HG03571 (cell line): ENCODE data around the gene TLR10.
"Not testable (repeated sequence)": the region's sequence is repeated elsewhere in the genome, so short reads cannot be mapped to it uniquely, and the experiment has no call there.

Experiments used
- ATAC-seq: cut with Tn5 transposase; IDR thresholded peaks from one replicate; pipeline ENCODE4 v1.9.1; 2021; ENCODE audit not compliant: unreplicated experiment

TLR10 gene

DNA sequence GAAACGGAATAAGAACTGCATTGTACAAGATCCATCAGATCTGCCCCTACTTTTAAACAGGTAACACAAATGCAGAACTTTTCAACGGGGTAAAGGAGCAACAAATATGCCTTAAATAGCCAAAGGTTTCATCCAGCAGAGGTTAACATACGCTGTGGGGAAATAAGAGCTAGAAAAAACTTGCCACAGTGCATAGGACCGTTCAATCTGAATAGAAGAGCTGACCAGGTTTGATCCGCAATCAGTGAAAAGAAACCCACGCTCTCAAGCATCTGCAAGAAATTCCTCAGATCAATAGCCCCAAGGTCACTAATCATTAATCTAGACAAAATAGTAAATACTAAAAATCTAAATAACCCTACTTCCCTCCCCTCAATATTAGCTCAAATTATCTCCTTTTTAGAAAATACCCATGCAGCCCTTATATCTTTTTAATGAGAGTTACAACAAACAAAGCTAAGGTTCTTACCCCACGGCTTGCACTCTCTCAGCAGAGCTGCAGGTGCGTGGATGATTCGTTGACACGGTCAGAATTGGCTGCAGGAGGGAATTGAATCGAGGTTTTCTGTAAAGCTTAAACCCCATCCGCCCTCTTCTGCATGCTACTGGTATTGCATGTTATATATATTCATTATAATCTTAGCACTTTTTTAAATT, at the start of gene TLR10:
TSS of gene TLR10 (minus strand) at position 539 of the 657 bp plus-strand sequence. CDS start 7,400 bp downstream, outside the sequence.
- peak; percentile 47 for ATAC-seq

DNA sequence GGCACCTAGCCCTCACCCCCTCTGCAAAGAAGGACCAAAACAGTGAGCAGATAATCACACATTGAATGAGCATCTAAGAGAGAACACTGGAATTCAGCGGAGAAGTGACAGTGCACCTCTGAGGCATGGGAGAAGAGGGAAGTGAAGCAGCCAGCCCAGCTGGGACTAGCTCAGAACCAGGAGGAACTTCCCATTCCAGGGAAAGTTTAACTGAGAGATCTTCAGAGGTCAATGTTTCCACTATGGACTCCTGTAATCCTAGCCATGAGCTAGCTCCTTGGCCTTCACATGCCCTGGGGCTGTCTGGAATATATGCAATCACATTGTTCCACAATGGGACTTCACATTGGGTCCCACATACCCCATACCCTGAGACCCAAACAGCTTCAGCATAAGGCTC, 49.4 kb upstream of the TLR10 start:
- ATAC-seq, result no peak

DNA sequence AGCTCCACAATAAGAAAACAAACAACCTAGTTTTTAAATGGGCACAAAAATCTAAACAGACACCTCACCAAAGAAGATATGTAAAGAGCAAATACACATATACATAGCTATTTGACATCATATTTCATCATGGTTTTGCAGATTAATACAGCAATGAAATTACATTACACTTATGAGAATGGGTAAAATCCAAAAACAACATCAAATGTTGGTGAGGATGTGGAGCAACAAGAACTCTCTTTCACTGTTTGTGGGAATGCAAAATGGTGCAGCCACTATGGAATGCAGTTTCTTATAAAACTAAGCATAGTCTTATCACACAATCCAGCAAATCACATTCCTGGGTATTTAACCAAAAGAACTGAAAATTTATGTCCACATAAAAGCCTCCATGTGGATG, 48.9 kb upstream of the TLR10 start:
- ATAC-seq, result no peak

DNA sequence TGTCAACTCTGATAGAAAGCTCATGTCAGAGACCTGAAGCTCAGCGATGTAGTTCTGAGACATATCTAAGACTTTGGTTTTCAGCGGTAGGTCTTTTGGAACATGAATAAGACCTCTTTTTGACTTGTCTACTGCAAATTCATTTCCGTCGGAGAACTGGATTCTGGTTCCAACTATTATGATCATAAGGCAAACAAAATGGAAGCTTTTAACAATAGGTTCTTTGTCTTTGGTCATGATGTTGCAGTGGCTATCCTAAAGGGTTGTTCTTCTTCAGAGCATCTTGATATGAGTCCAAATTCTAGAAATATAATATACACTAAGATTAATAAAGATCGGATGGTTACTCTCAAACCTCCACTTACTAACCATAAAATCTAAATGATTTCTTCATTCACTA, 46.4 kb upstream of the TLR10 start:
- no peak for ATAC-seq

GRCh38 chr4:38823766-38824165, 41.0 kb upstream of the TLR10 start:
- ATAC-seq, result no peak

DNA sequence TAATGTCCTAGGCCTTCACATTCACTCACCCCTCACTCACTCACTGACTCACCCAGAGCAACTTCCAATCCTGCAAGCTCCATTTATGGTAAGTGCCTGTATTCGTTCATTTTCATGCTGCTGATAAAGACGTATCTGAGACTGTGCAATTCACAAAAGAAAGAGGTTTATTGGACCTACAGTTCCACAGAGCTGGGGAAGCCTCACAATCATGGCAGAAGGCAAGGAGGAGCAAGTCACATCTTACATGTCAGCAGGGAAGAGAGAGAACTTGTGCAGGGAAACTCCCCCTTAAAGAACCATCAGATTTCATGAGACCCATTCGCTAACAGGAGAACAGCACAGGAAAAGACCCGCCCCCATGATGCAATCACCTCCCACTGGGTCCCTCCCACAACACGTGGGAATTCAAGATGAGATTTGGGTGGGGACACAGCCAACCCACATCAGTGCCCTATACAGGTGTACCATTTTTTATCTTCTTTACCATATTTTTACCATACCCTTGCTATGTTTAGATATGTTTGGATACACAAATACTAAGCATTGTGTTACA, 40.0 kb upstream of the TLR10 start:
- ATAC-seq, result no peak

- no peak for ATAC-seq
These were observed 38.9 kb upstream of the TLR10 start for GRCh38 chr4:38821739-38822138.

DNA sequence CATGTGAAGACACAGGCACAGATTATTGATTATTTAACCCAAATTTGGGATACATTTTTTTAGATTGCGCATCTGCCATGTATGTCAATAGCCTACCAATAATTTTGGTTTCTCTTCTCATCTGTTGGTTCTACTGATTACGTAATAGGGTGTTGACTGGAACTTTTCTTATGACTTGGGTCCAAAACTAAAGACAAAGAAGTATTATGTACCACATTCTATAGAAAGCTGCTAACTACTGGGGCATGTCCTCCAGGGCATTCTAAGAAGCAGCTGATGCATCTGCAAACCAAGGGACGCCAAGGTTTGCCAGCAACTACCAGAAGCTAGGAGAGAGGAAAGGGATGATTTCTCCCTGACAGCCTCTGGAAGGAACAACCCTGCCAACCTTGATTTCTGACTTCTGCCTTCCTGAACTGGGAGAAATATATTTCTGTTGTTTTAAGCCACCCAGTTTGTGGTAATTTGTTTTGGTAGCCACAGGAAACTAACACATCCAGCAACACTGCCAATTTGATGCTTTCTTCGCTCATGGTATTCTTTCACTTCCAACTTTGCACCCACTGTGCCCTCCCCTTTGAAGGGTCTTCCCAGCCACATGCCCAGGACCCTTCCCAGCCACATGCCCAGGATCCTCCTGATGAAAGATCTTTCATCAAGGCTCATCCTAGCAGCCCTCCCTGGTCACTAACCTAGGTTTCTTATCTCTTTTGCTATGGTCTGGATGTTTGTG, 37.7 kb upstream of the TLR10 start:
- peak; percentile 60 for ATAC-seq

DNA sequence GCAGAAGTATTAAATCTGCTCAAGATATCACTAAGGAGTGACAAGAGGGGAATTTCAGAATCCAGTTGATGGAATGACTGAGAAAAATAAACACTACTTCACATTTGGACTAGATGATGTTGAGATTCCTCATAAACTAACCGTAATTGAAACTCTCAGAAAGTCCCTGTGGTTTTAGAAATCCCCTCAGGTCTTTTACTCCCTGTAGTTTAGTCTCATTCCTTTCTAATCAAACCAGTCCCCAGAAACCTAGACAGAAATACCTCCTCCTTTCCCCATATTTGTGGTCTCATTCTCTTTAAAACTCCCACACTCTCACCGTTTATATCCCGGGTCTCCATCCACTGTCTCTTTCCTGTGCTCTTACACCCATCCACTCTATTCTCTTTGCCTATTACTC, 36.8 kb upstream of the TLR10 start:
- no peak for ATAC-seq

DNA sequence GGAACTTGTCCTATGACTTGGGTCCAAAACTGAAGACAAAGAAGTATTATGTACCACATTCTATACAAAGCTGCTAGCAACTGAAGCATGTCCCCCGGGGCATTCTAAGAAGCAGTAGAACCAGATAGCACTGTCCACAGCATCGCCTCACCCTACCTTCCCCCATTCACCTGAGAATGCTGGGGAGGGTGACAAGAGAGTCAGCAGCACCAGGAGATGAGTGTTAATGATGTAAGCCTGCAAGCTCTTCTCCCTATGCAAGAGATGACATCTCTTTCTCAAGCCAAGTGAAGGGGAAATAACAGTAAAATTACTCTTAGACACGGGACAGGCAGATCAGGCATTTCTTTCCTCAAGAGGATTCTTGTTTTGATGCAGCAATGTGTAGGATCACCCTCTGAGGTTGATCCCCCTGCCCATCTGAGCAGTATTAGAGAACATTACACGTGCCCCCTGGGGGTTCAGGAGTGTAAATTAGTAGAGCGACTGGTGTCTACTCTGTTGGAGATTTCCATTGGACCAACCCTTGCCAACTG, 35.7 kb upstream of the TLR10 start:
- ATAC-seq, result peak; percentile 35

GRCh38 chr4:38815885-38816782, 33.3 kb upstream of the TLR10 start:
- ATAC-seq, result no peak

DNA sequence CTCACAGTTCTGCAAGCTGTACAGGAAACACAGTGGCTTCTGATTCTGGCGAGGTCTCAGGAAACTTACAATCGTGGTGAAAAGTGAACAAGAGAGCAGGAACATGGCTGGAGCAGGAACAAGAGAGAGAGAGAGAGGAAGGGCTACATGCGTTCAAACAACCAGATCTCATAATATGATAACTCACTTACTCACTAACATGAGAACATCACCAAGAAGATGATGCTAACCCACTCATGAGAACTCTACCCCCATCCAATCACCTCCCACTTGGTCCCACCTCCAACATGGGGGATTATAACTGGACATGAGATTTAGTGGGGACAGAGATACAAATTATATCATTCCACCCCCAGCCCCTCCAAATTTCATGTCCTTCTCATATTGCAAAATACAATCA, 31.6 kb upstream of the TLR10 start:
- no peak for ATAC-seq

DNA sequence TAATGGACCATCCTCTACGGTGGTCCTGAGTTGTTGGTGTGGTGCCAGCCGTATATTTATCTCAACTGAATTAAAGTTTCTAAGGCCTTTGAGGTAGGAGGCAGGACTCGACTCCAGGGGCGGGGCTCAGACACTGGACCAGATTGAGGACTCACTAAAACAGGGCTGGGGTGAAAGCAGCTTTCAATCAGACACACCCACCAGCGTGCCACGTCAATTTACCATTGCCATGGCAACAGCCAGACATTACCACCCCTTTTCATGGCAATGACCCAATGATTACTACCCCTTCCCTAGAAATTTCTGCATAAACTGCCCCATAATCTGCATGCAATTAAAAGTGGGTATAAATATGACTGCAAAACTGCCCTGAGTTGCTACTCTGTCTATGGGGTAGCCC, 28.5 kb upstream of the TLR10 start:
- no peak for ATAC-seq

DNA sequence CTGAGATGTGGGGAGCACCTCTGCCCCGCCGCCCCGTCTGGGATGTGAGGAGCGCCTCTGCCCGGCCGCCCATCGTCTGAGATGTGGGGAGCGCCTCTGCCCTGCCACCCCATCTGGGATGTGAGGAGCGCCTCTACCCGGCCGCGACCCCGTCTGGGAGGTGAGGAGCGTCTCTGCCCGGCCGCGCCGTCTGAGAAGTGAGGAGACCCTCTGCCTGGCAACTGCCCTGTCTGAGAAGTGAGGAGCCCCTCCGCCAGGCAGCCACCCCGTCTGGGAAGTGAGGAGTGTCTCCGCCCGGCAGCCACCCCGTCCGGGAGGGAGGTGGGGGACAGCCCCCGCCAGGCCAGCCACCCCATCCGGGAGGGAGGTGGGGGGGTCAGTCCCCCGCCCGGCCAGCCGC, 24.7 kb upstream of the TLR10 start:
- not testable (repeated sequence) for ATAC-seq

GRCh38 chr4:38806251-38806650, 23.5 kb upstream of the TLR10 start:
- ATAC-seq, result not testable (repeated sequence)

GRCh38 chr4:38805530-38806145, 22.8 kb upstream of the TLR10 start:
- ATAC-seq, result peak; percentile 80

- peak; percentile 19 for ATAC-seq
These were observed 22.0 kb upstream of the TLR10 start, which contains the start of gene TLR1 for GRCh38 chr4:38804654-38805295. TSS of gene TLR1 (minus strand) at chr4:38804791. CDS start at chr4:38798831, 5,960 bp downstream.

DNA sequence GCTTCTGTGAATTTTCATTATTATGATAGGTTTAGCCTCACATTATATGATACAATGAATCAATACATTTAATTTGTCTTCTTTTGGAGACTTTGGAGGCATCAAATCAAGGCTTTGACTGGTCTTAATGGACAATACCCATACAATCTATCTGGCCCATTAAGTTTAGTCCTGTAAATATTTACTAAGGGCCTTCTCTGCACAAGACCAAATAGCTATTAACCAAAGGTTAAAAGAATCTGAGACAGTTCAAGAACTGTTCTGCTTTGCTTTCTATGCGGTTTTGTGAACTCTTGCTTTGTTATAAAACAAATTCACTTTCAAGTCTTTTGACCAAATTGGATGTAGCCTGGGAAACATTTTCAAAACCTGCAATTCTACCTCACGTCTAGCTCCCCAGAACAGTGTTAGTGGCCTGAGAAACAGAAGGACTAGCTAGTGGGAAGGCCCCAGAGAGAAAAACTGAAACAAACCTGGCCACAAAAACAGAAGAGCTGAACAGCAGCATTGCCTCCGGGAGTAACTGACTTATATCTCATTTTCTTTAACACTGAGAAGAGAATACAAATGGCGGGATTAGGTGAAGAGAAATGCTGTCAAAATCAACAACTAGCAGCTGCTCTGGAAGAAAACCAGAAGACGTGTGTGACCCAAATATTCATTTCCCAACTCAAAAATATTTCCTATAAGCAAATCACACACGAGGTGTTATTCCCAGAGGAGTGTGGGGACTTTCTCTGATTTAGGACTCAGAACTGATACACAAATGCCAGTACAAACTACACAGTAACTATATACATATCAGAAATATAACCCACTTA, 21.3 kb upstream of the TLR10 start:
- ATAC-seq, result peak; percentile 50
